Activated T-helper 1 cell treated with anti-CD3 and anti-CD28 coated beads, Interleukin-12 subunit alpha, Interleukin-12 subunit beta, Interleukin-2, Interleukin-4 antibody, amounts not matched to agents 30 ng/mL and 10 ng/mL and 1 ng/mL, durations not matched to agents 14 hours and 24 hours and 36 hours (primary cell): Measurements from ENCODE around the gene CAPN5. TPM values are rescaled to one million over a fixed set of nuclear protein-coding genes. Genes with fewer than 3 reads are reported as not detected.
A peak's percentile ranks its signal among the peaks of the same experiment; 100 is the strongest.

Experiments
- DNase-seq: peaks from one replicate; pipeline ENCODE4 v3.0.0; 2021; ENCODE audit warnings: low spot score
- H3K27ac Mint-ChIP-seq: one replicate; pipeline ENCODE4 v1.8.0; 2021; ENCODE audit warnings: mild to moderate bottlenecking, mixed read lengths
- H3K27me3 Mint-ChIP-seq: one replicate; pipeline ENCODE4 v1.8.0; 2022; ENCODE audit warnings: mild to moderate bottlenecking, moderate library complexity, mixed read lengths; ENCODE audit not compliant: insufficient read depth
- H3K36me3 Mint-ChIP-seq: one replicate; pipeline ENCODE4 v1.8.0; 2021; ENCODE audit warnings: low read depth, mixed read lengths
- H3K4me1 Mint-ChIP-seq: one replicate; pipeline ENCODE4 v1.8.0; 2021; ENCODE audit warnings: low read depth, mixed read lengths
- H3K4me3 Mint-ChIP-seq: one replicate; pipeline ENCODE4 v1.8.0; 2021; ENCODE audit warnings: mild to moderate bottlenecking, moderate library complexity, mixed read lengths
- H3K9me3 Mint-ChIP-seq: one replicate; pipeline ENCODE4 v1.8.0; 2021; ENCODE audit warnings: mixed read lengths
- intact Hi-C: fragments of 100-400 bp; cut with micrococcal nuclease; formaldehyde crosslinking; loops from one replicate; pipeline ENCODE4 v1.15.1; 2024
- total RNA-seq: library from RNA; stranded (reverse); gene quantifications from 2 replicates; pipeline ENCODE4 v1.2.3, GENCODE V29; 2022

Gene CAPN5
- total RNA-seq, 1 donor from 2014 or later = 0.10 TPM

DNA sequence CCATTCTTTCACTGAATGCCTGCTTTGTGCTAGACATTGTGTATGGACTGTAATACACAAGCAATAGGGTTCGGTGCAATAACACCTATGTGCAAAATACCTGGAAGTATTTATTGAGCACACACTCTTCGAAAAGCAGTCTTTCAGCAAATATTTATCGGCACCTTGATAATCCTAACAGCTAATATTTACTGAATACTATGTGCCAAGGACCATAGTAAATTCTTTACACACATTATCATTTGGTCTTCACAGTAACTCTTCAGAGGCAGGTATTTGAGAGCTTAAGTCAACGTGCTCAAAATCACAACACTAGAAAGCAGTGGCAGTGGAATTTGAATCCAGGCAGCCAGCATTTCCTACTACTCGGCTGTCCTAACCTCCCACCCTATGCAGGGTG lies 30.4 kb upstream of the CAPN5 start:
- Mint-ChIP-seq H3K36me3 (no peaks in the 10 kb centered on the region), H3K27me3 (peaks cover 25% of the 10 kb centered on the region), H3K4me1 (no peaks in the 10 kb centered on the region), H3K9me3 (no peaks in the 10 kb centered on the region), H3K27ac (no peak overlapping the region), H3K4me3 (no peak overlapping the region)
- no peak for DNase-seq
- intact Hi-C loops = no loop called here

DNA sequence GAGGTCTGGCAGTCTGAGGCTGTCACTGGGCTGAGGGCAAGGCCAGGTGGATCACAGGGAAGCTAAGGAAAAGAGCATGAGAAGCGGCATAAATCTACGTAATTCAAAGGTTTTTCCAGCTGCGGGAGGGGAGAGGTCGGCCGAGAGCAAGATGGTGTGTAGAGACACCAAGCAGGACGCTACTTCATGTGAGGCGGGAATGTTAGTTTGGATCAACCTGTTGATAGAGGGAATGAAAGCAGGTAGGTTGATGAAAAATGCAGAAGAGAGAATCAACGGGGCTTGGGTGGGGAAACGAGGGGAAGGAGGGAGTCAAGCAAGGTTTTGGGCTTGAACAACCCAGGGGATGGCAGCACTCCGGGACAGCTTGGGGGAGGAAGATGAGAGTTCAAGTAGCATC lies 29.7 kb upstream of the CAPN5 start:
- no peaks in the 10 kb centered on the region for H3K4me1 Mint-ChIP-seq
- intact Hi-C loops = no loop called here
- H3K27me3 Mint-ChIP-seq = peaks cover 26% of the 10 kb centered on the region
- no peak for DNase-seq
- H3K36me3 Mint-ChIP-seq = no peaks in the 10 kb centered on the region
- no peak overlapping the region for H3K27ac Mint-ChIP-seq
- H3K4me3 Mint-ChIP-seq = peak overlapping the region; percentile 9
- no peaks in the 10 kb centered on the region for H3K9me3 Mint-ChIP-seq

DNA sequence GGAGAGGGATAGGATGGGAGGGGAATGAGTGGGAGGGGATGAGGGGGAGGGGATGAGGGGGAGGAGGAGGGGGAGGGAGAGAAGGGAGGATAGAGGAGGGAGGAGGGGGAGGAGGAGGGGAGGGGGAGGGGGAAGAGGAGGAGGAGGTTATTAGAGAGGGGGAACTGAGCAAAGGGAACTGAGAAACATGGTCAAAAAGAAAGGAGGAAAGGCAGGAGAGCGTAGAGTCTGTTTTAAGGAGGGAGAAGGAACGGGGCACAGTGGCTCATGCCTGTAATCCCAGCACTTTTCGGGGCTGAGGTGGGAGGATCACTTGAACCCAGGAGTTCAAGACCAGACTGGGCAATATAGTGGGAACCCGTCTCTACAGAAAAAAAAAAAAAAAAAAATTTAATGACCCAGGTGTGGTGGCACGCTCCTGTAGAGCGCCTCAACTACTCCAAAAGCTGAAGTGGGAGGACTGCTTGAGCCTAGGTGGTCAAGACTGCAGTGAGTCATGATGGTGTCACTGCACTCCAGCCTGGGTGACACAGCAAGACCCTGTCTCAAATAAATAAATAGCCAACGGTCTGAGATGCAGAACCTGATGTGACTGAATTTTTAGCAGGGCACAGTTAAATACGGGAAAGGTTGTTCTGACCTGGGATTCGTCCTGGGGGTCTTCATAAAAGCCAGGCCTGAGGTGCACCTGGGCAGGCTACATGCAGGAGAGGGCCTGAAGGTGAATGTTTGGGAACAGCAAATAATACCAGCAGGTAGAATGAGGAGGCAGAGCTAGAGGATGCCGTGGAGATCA lies 28.5 kb upstream of the CAPN5 start:
- no peak for DNase-seq
- intact Hi-C loops = no loop called here
- H3K4me3 Mint-ChIP-seq = peak overlapping the region; percentile 20
- peaks cover 26% of the 10 kb centered on the region for H3K27me3 Mint-ChIP-seq
- no peaks in the 10 kb centered on the region for H3K4me1 Mint-ChIP-seq
- no peaks in the 10 kb centered on the region for H3K36me3 Mint-ChIP-seq
- H3K9me3 Mint-ChIP-seq = no peaks in the 10 kb centered on the region
- no peak overlapping the region for H3K27ac Mint-ChIP-seq

DNA sequence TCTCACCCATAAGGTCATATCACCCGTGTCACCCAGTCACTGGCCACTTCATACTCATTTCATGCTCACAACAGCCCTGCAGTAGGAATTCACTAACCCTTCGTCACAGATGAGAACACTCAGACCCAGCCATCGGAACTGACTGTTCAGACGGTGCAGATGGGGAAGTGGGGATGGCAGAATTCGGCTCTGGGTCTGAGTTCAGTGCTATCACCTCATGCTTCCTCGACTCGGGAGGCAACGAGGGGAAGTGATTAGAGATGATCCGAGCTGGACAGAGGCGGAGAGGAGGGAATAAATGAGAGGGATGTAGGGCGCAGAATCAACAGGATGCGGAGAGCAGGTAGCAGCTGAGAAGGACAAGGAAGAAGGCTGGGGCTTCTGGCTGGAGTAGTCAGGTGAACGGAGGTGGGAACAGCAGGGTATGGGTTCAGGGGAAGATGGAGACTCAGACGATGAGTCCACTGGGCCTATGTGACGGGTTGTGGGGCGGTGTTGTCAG lies 27.9 kb upstream of the CAPN5 start:
- H3K36me3 Mint-ChIP-seq = no peaks in the 10 kb centered on the region
- no peak overlapping the region for H3K27ac Mint-ChIP-seq
- no peaks in the 10 kb centered on the region for H3K4me1 Mint-ChIP-seq
- no peak for DNase-seq
- H3K9me3 Mint-ChIP-seq = no peaks in the 10 kb centered on the region
- H3K27me3 Mint-ChIP-seq = peaks cover 26% of the 10 kb centered on the region
- intact Hi-C loops = loop anchor here (1.0 kb wide), 1 partner anchor 119 kb away; no protein-coding TSS in a partner anchor
- peak overlapping the region; percentile 20 for H3K4me3 Mint-ChIP-seq

DNA sequence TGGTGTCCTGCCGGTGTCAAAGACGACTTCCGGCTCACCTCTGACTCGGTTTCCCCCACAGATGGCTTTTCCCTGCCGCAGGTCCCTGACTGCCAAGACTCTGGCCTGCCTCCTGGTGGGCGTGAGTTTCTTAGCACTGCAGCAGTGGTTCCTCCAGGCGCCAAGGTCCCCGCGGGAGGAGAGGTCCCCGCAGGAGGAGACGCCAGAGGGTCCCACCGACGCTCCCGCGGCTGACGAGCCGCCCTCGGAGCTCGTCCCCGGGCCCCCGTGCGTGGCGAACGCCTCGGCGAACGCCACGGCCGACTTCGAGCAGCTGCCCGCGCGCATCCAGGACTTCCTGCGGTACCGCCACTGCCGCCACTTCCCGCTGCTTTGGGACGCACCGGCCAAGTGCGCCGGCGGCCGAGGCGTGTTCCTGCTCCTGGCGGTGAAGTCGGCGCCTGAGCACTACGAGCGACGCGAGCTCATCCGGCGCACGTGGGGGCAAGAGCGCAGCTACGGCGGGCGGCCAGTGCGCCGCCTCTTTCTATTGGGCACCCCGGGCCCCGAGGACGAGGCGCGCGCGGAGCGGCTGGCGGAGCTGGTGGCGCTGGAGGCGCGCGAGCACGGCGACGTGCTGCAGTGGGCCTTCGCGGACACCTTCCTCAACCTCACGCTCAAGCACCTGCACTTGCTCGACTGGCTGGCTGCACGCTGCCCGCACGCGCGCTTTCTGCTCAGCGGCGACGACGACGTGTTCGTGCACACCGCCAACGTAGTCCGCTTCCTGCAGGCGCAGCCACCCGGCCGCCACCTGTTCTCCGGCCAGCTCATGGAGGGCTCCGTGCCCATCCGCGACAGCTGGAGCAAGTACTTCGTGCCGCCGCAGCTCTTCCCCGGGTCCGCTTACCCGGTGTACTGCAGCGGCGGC lies 27.0 kb upstream of the CAPN5 start:
- Mint-ChIP-seq H3K4me3 (no peak overlapping the region), H3K27me3 (peaks cover 27% of the 10 kb centered on the region), H3K27ac (no peak overlapping the region), H3K4me1 (no peaks in the 10 kb centered on the region), H3K36me3 (no peaks in the 10 kb centered on the region), H3K9me3 (no peaks in the 10 kb centered on the region)
- DNase-seq = peak; percentile 4
- intact Hi-C loops = loop anchor here (1.0 kb wide), 1 partner anchor 119 kb away; no protein-coding TSS in a partner anchor

DNA sequence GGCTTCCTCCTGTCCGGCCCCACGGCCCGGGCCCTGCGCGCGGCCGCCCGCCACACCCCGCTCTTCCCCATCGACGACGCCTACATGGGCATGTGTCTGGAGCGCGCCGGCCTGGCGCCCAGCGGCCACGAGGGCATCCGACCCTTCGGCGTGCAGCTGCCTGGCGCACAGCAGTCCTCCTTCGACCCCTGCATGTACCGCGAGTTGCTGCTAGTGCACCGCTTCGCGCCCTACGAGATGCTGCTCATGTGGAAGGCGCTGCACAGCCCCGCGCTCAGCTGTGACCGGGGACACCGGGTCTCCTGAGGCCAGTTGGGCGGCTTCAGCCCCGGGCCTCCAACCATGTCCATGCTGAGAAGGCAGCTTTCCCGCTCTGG lies 26.4 kb upstream of the CAPN5 start:
- Mint-ChIP-seq H3K9me3 (no peaks in the 10 kb centered on the region), H3K4me1 (no peaks in the 10 kb centered on the region), H3K27ac (no peak overlapping the region), H3K36me3 (no peaks in the 10 kb centered on the region), H3K4me3 (no peak overlapping the region), H3K27me3 (peaks cover 29% of the 10 kb centered on the region)
- no peak for DNase-seq
- intact Hi-C loops = no loop called here

DNA sequence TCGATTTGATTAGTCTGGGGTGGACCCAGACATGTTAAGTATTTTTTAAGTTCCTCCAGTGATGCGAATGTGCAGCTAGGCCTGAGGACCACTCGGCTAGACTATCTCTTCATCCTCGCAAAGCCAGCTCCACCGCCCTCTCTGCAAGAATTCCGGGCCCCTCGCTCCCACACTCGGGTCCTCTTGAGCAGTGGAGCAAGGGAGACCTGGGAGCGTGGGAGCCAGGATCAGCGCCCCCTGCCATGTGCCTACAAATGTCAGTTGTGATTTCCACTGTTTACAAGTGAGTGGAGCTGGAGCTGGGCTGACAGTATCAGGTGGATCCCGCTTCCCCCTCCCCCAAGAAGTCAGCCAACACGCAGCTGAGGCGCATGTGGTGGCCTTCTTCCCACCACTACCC lies 25.9 kb upstream of the CAPN5 start:
- intact Hi-C loops = no loop called here
- Mint-ChIP-seq H3K27ac (no peak overlapping the region), H3K4me1 (no peaks in the 10 kb centered on the region)

DNA sequence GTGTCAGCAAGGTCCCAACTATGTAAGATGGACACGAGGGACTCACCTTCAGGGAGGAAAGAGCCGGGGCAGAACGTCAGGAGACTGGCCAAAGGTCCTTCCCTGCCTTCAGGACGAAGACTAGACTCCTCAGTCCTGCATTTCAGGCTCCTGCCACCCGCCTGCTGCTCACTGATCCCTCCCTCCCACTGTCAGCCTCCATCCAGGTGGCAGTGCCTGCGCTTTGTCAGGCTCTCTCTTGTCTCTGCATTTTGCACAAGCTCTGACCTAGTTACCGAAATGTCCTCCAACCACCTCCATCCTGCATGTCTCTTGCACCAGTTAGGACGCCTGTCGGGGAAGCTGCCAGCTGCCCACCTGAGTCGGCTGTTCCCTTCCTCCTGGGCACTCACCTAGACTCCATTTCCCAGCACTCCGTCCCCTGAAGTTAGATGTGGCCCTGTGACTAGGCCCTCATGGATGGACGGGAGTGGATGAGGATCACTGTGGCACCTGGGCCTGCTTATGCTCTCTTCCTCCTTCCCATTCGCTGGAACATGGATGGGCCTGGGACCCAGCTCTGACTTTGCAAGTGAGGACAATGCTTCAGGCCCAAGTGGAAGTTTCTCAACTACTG lies 24.6 kb upstream of the CAPN5 start:
- H3K4me3 Mint-ChIP-seq = no peak overlapping the region
- H3K9me3 Mint-ChIP-seq = no peaks in the 10 kb centered on the region
- intact Hi-C loops = no loop called here
- peaks cover 24% of the 10 kb centered on the region for H3K27me3 Mint-ChIP-seq
- DNase-seq = no peak
- H3K4me1 Mint-ChIP-seq = peaks cover 11% of the 10 kb centered on the region
- no peaks in the 10 kb centered on the region for H3K36me3 Mint-ChIP-seq
- H3K27ac Mint-ChIP-seq = no peak overlapping the region

More for the DNA sequence above, 25.9 kb upstream of the CAPN5 start:
- no peak overlapping the region for H3K4me3 Mint-ChIP-seq
- H3K9me3 Mint-ChIP-seq = no peaks in the 10 kb centered on the region
- peaks cover 33% of the 10 kb centered on the region for H3K27me3 Mint-ChIP-seq
- no peak for DNase-seq
- H3K36me3 Mint-ChIP-seq = no peaks in the 10 kb centered on the region

DNA sequence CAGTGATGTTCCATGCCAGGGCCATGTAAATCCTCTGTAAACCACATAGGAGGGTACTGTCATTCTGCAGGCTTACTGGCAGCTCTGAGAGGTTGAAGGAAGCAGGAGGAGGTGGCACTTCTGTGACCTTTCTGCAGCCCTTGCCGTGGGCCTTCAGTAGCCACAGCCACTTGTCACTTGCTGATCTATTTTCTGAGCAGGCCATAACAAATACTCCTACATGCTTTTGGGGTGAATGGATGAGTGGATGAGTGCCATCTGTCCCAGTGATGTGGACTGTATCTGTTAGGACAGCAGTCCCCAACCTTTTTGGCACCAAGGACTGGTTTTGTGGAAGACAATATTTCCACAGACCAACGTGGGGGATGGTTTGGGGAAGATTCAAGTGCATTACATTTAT lies 22.4 kb upstream of the CAPN5 start:
- Mint-ChIP-seq H3K27ac (no peak overlapping the region), H3K4me1 (peaks cover 14% of the 10 kb centered on the region), H3K9me3 (no peaks in the 10 kb centered on the region), H3K27me3 (peaks cover 12% of the 10 kb centered on the region), H3K4me3 (no peak overlapping the region), H3K36me3 (no peaks in the 10 kb centered on the region)
- intact Hi-C loops = no loop called here
- DNase-seq = no peak

DNA sequence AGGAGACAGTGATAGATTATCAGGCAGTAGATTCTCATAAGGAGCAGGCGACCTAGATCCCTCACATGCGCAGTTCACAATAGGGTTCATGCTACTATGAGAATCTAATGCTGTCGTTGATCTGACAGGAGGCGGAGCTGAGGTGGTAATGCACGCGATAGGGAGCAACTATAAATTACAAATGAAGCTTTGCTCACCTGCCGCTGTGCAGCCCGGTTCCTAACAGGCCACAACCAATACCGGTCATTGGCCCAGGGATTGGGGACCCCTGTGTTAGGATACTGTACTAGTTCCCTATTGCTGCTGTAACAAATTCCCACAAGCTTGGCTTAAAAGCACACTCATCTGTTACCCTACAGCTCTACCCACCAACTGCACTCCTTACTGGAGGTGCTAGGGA lies 21.9 kb upstream of the CAPN5 start:
- H3K36me3 Mint-ChIP-seq = no peaks in the 10 kb centered on the region
- DNase-seq = no peak

DNA sequence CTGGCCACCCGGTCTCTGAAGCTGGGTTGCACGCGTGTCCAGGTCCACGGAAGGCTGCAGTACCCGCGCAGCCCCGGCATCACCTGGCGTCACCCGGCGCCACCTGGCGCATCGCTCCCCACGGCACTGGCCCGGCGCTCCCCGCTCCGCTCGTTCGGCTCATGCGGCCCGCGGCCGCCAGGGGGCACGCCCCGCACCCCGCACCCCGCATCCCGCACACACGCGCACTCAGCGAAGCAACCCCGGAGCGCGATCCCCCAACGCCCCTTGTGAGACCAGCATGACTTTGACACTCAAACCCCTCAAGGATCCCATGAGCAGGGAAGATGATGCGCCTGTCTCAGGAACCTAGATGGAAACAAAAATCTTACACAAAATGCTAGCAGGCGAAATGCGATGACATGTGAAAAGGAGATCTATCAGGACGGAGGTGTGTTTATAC lies 20.7 kb upstream of the CAPN5 start:
- Mint-ChIP-seq H3K36me3 (no peaks in the 10 kb centered on the region), H3K4me3 (peak overlapping the region; percentile 8), H3K27ac (no peak overlapping the region), H3K4me1 (peaks cover 14% of the 10 kb centered on the region), H3K9me3 (no peaks in the 10 kb centered on the region), H3K27me3 (peaks cover 12% of the 10 kb centered on the region)
- peak; percentile 33 for DNase-seq
- intact Hi-C loops = loop anchor here (2.0 kb wide), 4 partner anchors 125 to 427 kb away; no protein-coding TSS in a partner anchor

More for the DNA sequence above, 21.9 kb upstream of the CAPN5 start:
- intact Hi-C loops = no loop called here
- Mint-ChIP-seq H3K4me3 (no peak overlapping the region), H3K27ac (no peak overlapping the region), H3K9me3 (no peaks in the 10 kb centered on the region), H3K27me3 (peaks cover 12% of the 10 kb centered on the region), H3K4me1 (peaks cover 14% of the 10 kb centered on the region)

DNA sequence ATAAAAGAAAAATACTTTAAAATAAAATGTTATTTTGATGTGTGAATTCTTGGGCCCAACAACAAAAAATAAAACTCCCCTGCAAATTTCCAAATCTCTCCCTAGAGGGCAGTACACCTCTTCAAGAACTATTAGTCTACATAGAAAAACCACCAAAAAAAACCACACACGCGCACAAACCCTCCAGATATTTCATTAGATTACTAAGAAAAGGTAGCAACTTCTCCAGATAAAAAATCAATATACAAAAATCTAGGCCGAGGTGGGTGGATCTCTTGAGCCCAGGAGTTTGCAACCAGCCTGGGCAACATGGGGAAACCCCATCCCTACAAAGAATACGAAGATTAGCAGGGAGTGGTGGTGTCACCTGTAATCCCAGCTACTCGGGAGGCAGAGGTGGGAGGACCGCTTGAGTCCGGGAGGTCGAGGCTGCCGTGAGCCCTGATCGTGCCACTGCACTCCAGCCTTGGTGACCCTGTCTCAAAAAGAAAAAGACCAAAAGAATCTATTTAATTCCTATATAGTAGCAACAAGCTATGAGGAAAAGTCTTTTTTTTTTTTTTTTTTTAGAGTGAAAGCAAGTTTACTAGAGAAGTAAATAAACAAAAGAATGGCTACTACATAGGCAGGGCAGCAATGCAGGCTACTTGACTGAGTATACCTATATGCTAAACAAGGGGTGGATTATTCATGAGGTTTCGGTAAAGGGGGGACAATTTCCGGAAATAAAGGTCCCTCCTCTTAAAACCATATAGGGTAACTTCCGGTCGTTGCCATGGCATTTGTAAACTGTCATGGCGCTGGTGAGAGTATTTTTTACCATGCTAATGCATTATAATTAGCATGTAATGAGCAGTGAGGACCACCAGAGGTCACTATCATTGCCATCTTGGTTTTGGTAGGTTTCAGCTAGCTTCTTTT lies 19.5 kb upstream of the CAPN5 start:
- intact Hi-C loops = loop anchor here (1.0 to 2.0 kb wide), 9 partner anchors 19 to 426 kb away; partner anchors contain the start of genes ACER3 and CAPN5
- peak; percentile 72 for DNase-seq
- H3K27me3 Mint-ChIP-seq = peaks cover 9% of the 10 kb centered on the region
- no peaks in the 10 kb centered on the region for H3K36me3 Mint-ChIP-seq
- H3K4me3 Mint-ChIP-seq = peak overlapping the region; percentile 30
- H3K4me1 Mint-ChIP-seq = peaks cover 14% of the 10 kb centered on the region
- no peaks in the 10 kb centered on the region for H3K9me3 Mint-ChIP-seq
- peak overlapping the region; percentile 2 for H3K27ac Mint-ChIP-seq
